ENCODE data around the gene DEGS2. TPM values are rescaled to one million over a fixed set of nuclear protein-coding genes. Genes with fewer than 3 reads are reported as not detected.
"Not testable (repeated sequence)": the region's sequence is repeated elsewhere in the genome, so short reads cannot be mapped to it uniquely, and the experiment has no call there.

Gene DEGS2
- total and polyA plus RNA-seq, 4 donors: 3.6 to 7.4 (median 5.7) TPM

GRCh38 chr14:100187247-100187833 lies 27.9 kb upstream of the DEGS2 start:
- 70 to 82% methylated on average over 12 of the region's 12 CpGs for WGBS, 2 donors
- Histone ChIP-seq H3K36me3 (ENCODE audit: control insufficient read depth in 4 of 4, insufficient read depth in 4 of 4, low read length in 4 of 4) (no peaks in the 10 kb centered on the region), H3K4me3 (no peak overlapping the region), H3K27me3 (ENCODE audit: control insufficient read depth in 3 of 3, insufficient read depth in 3 of 3, low read length in 2 of 3) (no peaks in the 10 kb centered on the region), H3K4me1 (ENCODE audit: control insufficient read depth in 5 of 5, insufficient read depth in 5 of 5, low read length in 5 of 5) (peaks cover 0 to 3% (median 0%) of the 10 kb centered on the region in 5 donors), H3K9me3 (ENCODE audit: control insufficient read depth in 4 of 4, insufficient read depth in 3 of 4, low read length in 3 of 4) (no peaks in the 10 kb centered on the region), H3K27ac (ENCODE audit: low read depth in 1 of 2, low read length in 1 of 2) (no peak overlapping the region), H3K9ac (ENCODE audit: insufficient read depth in 1 of 2, low read length in 2 of 2) (no peak overlapping the region)
- no peak for ATAC-seq (ENCODE audit: insufficient read depth, low FRiP score)
- TF ChIP-seq CTCF (IDR thresholded peaks at IDR 0.05; ENCODE audit: control extremely low read depth, extremely low read depth): no peak
- no peak for DNase-seq

GRCh38 chr14:100181876-100182551 lies 22.6 kb upstream of the DEGS2 start:
- H3K27ac ChIP-seq (ENCODE audit: low read depth in 1 of 2, low read length in 1 of 2); H3K9ac ChIP-seq (ENCODE audit: insufficient read depth in 1 of 2, low read length in 2 of 2); H3K4me3 ChIP-seq; H3K27me3 ChIP-seq (ENCODE audit: control insufficient read depth in 3 of 3, insufficient read depth in 3 of 3, low read length in 2 of 3); H3K4me1 ChIP-seq (ENCODE audit: control insufficient read depth in 5 of 5, insufficient read depth in 5 of 5, low read length in 5 of 5); H3K36me3 ChIP-seq (ENCODE audit: control insufficient read depth in 4 of 4, insufficient read depth in 4 of 4, low read length in 4 of 4); ATAC-seq (ENCODE audit: insufficient read depth, low FRiP score); H3K9me3 ChIP-seq (ENCODE audit: control insufficient read depth in 4 of 4, insufficient read depth in 3 of 4, low read length in 3 of 4); DNase-seq: not testable (repeated sequence)
- 86 to 95% methylated on average over 3 to 4 of the region's 4 CpGs for WGBS, 2 donors

- not testable (repeated sequence) for H3K9ac ChIP-seq (ENCODE audit: insufficient read depth in 1 of 2, low read length in 2 of 2); H3K36me3 ChIP-seq (ENCODE audit: control insufficient read depth in 4 of 4, insufficient read depth in 4 of 4, low read length in 4 of 4); H3K27ac ChIP-seq (ENCODE audit: low read depth in 1 of 2, low read length in 1 of 2); DNase-seq; H3K27me3 ChIP-seq (ENCODE audit: control insufficient read depth in 3 of 3, insufficient read depth in 3 of 3, low read length in 2 of 3); H3K9me3 ChIP-seq (ENCODE audit: control insufficient read depth in 4 of 4, insufficient read depth in 3 of 4, low read length in 3 of 4); H3K4me1 ChIP-seq (ENCODE audit: control insufficient read depth in 5 of 5, insufficient read depth in 5 of 5, low read length in 5 of 5); H3K4me3 ChIP-seq; ATAC-seq (ENCODE audit: insufficient read depth, low FRiP score)
- 93 to 96% methylated on average over 23 to 26 of the region's 30 CpGs for WGBS, 2 donors
Observed at GRCh38 chr14:100180671-100181070, 21.2 kb upstream of the DEGS2 start.

- Histone ChIP-seq H3K4me3 (no peak overlapping the region), H3K27ac (ENCODE audit: low read depth in 1 of 2, low read length in 1 of 2) (no peak overlapping the region), H3K4me1 (ENCODE audit: control insufficient read depth in 5 of 5, insufficient read depth in 5 of 5, low read length in 5 of 5) (no peaks in the 10 kb centered on the region), H3K27me3 (ENCODE audit: control insufficient read depth in 3 of 3, insufficient read depth in 3 of 3, low read length in 2 of 3) (no peaks in the 10 kb centered on the region), H3K9ac (ENCODE audit: insufficient read depth in 1 of 2, low read length in 2 of 2) (no peak overlapping the region), H3K36me3 (ENCODE audit: control insufficient read depth in 4 of 4, insufficient read depth in 4 of 4, low read length in 4 of 4) (no peaks in the 10 kb centered on the region), H3K9me3 (ENCODE audit: control insufficient read depth in 4 of 4, insufficient read depth in 3 of 4, low read length in 3 of 4) (no peaks in the 10 kb centered on the region)
- ATAC-seq (ENCODE audit: insufficient read depth, low FRiP score) (no peak), DNase-seq (no peak)
- WGBS, 2 donors: 96 to 97% methylated on average over 7 of the region's 7 CpGs
- TF ChIP-seq CTCF (IDR thresholded peaks at IDR 0.05; ENCODE audit: control extremely low read depth, extremely low read depth): no peak
Observed at GRCh38 chr14:100178691-100179090, 19.2 kb upstream of the DEGS2 start.
